NCI-H748 (cell line): ENCODE results near the gene CAV2.

Experiments
- DNase-seq: peaks from one replicate; lab custom pipeline; 2025; ENCODE audit not compliant: unreplicated experiment; lab: John Stamatoyannopoulos, UW

The CAV2 gene

GRCh38 chr7:116522247-116522646 lies 22.7 kb downstream of the CAV2 start:
- DNase-seq: no peak

GRCh38 chr7:116524221-116524608 lies 24.7 kb downstream of the CAV2 start:
- no peak for DNase-seq

- DNase-seq: peak; percentile 55
These were observed 25.2 kb downstream of the CAV2 start, which contains the start of gene CAV1 for GRCh38 chr7:116524609-116525297. Gene CAV1 (plus strand): TSS chr7:116525036. CDS start chr7:116525063, 27 bp downstream.

GRCh38 chr7:116525298-116525912 lies 25.9 kb downstream of the CAV2 start:
- DNase-seq: peak; percentile 35

GRCh38 chr7:116525913-116526861 lies 26.6 kb downstream of the CAV2 start:
- DNase-seq: peak; percentile 71

GRCh38 chr7:116526897-116527296 lies 27.4 kb downstream of the CAV2 start:
- no peak for DNase-seq

- DNase-seq: no peak
These were observed 28.0 kb downstream of the CAV2 start for GRCh38 chr7:116527521-116527920.

GRCh38 chr7:116528008-116528789 lies 28.7 kb downstream of the CAV2 start:
- no peak for DNase-seq

- no peak for DNase-seq
These were observed 29.7 kb downstream of the CAV2 start for GRCh38 chr7:116529250-116529649.

GRCh38 chr7:116530107-116530820 lies 30.7 kb downstream of the CAV2 start:
- no peak for DNase-seq

GRCh38 chr7:116532102-116532688 lies 32.7 kb downstream of the CAV2 start:
- no peak for DNase-seq

GRCh38 chr7:116534790-116535189 lies 35.3 kb downstream of the CAV2 start:
- DNase-seq: no peak

- no peak for DNase-seq
These were observed 35.9 kb downstream of the CAV2 start for GRCh38 chr7:116535416-116535815.

GRCh38 chr7:116538138-116538537 lies 38.6 kb downstream of the CAV2 start:
- no peak for DNase-seq

- no peak for DNase-seq
These were observed 40.3 kb downstream of the CAV2 start for GRCh38 chr7:116539879-116540278.

GRCh38 chr7:116540743-116541142 lies 41.2 kb downstream of the CAV2 start:
- no peak for DNase-seq

- no peak for DNase-seq
These were observed 42.4 kb downstream of the CAV2 start for GRCh38 chr7:116541951-116542350.

GRCh38 chr7:116542618-116543017 lies 43.1 kb downstream of the CAV2 start:
- no peak for DNase-seq

- no peak for DNase-seq
These were observed 44.1 kb downstream of the CAV2 start for GRCh38 chr7:116543664-116544063.

GRCh38 chr7:116544487-116544886 lies 44.9 kb downstream of the CAV2 start:
- no peak for DNase-seq
